Fibroblast of skin of left biceps (primary cell): ENCODE results near the gene PHB1.
"Not testable (repeated sequence)": the region's sequence is repeated elsewhere in the genome, so short reads cannot be mapped to it uniquely, and the experiment has no call there.

Experiments used
- DNase-seq, 2 experiments: peaks; one replicate each; pipeline ENCODE4 v3.0.0-alpha.2; 2013; ENCODE audit warnings: low read depth in 2 of 2

PHB1 gene

GRCh38 chr17:49406421-49407061 lies 8.1 kb downstream of the PHB1 start:
- DNase-seq, result no peak

DNA sequence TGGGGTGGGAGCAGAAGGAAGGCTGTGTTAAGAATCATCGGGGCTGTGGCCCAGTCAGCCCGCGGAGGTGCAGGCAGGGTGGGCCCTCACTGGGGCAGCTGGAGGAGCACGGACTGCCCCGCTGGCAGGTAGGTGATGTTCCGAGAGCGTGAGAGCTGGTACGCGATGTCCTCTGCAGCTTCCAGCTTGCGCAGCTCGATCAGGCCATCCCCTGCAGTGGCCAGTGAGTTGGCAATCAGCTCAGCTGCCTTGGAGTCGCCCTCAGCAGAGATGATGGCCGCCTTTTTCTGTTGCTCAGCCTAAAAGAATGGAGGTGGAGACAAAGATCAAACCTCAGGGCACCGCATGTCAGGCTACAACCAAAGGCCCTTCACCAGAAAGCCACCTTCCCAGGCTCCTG lies 9.8 kb downstream of the PHB1 start:
- DNase-seq, result no peak

DNA sequence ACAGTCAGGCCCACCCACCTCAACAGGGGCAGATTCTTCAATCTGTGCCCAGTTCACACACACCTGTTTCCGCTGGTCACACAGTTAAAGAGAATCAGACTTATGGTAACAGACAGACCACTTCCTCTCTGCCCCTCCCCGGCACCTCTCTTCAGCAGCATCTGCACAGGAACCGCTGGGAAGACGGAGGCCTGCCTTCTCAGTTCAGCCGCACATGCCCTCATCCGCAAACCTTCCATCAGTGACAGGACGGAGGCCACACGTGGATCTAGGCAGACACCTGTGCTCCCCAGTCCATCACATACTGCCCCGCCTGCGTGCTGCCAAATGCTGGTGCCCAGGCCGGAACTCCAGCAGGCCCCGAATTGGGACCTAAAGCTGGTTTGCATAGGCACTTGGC lies 10.3 kb downstream of the PHB1 start:
- no peak for DNase-seq

GRCh38 chr17:49403514-49404289 lies 11.0 kb downstream of the PHB1 start:
- DNase-seq, result no peak

- no peak for DNase-seq
Observed at GRCh38 chr17:49402706-49403105, 12.0 kb downstream of the PHB1 start.

DNA sequence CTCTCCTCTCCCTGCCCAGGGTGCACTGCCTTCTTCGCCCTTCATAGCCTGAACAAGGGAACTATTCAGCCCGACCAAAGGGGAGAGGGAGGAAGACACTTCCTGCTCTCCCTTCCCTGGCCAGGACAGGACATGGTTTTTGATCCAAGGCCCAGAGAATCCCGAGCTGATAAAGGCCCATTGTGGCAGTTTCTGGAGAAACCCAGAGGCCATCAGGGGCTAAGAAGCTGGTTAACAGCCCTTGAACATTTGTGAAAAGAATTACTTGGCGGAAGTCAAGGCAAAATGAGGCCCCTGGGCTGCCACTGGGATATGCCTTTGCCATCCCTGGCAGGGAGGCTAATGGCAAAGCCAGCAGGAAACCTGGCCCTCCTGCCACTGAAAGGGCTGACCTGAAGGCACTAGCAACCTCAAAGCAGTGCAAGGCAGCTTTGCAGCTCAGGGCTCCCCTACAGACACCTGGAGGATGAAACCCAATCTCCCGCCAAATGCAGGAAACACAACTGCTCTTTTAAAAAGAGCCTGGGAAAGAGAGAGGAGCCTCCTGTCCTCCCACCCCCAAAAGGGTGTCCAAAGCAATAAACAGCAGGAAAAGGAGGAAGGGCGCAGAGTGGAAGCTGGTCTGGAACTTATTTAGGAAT lies 12.6 kb downstream of the PHB1 start:
- DNase-seq, result no peak

- no peak for DNase-seq
Observed at GRCh38 chr17:49399995-49400394, 14.7 kb downstream of the PHB1 start.

DNA sequence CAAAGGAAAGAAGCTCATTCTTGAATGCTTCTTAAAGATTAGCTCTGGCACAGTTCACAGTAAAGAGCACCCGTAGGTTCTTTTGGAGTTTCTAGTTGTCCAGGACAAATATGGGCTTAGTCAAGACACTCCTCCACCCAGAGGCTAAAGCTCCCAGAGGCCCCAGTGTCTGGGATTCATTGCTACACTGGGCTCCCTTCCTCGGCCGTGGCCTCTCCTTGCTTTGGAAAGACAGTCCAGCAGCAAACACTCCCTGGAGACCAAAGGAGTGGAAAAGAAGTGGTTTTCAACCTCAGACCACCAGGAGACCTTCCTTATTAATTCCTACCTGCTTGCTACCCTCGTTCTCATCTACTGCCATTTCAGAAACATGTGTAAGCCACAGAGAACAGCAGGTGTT lies 17.1 kb downstream of the PHB1 start:
- no peak for DNase-seq

DNA sequence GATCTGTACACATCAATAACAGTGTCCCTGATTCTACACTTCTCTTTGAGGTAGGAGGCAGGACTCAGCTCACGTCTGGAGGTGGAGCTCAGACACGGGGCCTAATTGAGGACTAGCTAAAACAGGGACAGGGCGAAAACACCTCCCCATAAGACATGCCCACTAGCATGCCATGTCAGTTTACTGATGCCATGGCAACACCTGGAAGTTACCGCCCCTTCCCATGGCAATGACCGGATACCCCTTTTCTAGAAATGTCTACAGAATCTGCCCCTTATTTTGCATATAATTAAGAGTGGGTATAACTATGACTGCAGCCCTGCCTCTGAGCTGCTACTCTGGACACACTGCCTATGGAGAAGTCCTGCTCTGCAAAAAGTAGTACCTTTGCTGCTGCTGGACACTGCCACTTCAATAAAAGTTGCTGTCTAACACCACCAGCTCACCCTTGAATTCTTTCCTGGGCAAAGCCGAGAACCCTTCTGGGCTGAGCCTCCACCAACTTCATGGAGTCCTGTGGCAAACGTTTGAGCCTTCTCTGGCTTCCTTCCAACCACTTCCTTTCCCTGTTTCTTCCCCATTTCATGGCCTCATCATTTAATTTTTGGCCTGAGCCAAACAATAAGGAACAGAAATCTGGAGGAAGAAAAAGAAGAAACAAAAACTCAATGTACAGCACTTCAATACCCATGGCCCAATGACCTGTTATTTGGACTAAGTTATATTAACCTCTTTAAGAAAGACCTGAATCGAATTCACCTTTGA lies 21.0 kb downstream of the PHB1 start:
- no peak for DNase-seq

DNA sequence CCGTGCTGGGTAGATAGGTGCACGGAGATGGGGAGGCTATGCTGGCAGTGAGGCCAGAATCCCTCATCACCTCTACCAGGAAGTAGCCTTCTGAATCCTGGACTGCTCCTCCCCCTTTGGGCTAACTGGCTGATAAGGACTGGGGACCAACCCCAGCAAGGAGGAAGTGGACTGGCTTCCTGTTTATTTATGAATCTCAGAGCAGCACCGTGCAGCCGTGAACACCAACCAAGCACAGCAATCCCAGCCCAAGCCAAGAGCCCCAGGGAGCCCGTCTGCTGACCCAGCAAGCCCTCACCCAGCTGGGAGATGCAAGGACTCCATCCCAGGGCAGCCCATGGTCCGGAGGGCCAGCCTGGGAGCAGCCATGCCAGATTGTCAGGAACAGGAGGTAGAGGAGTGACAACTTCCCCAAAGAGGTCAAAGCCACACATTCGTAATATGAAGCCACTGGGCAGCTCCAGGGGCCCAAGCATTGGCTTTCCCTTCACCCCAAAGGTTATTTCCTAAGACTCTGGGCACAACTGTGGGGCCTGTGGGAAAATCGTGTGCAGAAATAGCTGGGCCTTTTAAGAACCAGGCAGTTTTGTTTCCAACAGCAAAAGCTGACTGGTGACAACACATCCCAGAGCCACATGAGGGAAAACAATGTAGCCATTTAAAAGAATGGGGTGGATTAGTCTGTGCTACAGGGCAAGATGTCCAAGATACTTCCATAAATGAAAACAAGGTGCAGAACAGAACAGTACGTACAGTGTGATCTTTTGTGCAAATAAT lies 23.9 kb downstream of the PHB1 start:
- no peak for DNase-seq

DNA sequence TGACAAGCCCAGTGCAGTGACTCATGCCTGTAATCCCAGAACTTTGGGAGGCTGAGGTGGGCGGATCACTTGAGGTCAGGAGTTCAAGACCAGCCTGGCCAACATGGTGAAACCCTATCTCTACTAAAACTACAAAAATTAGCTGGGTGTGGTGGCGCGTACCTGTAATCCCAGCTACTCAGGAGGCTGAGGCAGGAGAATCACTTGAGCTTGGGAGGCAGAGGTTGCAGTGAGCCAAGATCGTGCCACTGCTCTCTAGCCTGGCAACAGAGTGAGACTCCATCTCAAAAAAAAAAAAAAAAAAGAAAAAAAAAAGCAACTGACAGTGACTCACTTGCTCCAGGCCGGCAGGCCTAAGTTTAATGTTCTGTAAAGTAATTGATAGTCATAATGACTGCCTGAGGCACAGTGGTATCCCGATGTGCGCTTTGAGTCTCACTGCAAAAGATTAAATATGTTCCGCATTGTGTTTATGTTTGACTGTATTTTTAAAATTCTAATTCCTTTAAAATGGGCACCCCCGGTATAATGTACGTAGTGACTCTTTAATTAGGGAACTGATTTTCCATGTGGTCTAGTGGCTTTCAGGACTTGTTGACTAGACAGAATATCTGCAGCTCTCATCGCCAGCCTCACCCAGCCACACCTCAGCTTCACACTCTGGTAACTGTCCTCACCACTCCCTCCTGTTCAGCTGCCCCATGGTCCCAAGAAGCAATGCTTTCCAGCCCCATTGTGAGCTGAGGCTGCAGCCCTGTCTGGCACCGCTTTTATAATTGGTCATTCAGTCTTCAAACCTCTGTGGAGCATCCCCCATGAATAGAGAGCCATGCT lies 25.0 kb downstream of the PHB1 start:
- DNase-seq, result not testable (repeated sequence)

DNA sequence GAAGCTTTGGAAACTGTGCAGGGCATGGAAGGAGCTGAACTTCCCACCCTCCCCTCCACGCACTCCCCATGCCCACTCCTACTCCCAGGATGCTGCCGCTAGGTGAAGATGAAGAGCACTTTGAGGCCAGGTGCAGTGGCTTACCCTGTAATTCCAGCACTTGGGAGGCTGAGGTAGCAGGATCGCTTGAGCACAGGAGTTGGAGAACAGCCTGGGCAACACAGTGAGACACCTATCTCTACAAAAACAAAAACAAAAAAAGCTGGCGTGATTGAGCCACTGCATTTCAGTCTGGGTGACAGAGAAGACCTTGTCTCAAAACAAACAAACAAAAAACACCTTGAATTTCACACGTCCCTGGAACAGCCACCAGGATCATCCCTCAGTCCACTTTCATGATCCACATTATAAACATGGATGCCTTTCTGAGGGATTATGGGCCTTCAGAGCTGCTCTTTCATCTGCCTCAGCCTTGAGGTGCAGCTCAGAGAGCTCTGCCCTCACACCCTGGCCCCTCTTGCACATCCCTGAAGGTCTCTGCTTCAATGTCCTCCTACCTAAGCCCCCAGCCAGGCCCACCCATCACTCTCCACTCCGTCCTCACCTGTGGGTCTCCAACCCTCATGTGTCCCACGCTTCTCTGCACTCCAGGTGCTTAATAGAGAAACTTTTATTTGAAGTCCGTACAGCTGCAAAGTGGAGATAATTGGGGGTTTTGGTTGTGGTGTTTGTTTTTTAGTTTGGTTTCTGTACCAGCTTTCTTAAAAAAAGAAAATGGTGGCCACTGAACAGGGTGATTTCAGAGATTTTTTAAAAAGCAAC lies 25.8 kb downstream of the PHB1 start:
- no peak for DNase-seq

GRCh38 chr17:49388290-49388640 lies 26.4 kb downstream of the PHB1 start:
- no peak for DNase-seq

- no peak for DNase-seq
Observed at GRCh38 chr17:49387498-49388289, 27.0 kb downstream of the PHB1 start.

DNA sequence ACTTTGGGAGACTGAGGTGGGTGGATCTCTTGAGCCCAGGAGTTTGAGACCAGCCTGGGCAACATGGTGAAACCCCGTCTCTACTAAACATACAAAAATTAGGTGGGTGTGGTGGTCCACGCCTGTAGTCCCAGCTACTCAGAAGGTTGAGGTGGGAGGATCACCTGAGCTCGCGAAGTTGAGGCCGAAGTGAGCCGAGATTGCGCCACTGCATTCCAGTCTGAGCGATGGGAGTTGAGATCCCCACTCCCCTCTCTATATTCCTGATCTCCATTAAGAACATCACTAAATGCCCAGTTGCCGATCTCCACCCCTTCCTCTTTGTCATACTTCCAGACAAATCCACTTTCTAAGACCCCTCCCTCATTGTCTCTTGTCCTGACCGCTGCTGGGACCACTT lies 28.3 kb downstream of the PHB1 start:
- no peak for DNase-seq

GRCh38 chr17:49384951-49385350 lies 29.7 kb downstream of the PHB1 start:
- DNase-seq, result no peak

- DNase-seq, result no peak
Observed at GRCh38 chr17:49383060-49383459, 31.6 kb downstream of the PHB1 start.

DNA sequence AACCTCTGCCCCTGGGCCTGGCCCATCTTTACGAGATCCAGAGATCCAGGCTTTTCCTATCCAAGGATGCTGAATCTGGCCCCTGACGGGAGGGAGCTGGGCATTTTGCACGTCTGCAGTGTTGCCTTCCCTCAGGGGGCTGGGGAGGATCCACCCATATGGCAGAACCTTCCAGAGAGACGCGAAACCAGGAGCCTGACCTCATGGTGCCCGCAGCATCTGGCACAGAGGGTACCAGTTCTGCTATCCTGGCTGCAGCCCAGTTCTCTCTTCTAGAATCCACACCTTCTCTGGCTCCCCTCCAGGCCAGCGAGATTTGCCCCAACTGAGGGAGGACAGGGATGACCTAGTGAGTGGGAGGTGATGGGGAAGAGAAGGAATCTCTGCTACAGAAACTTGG lies 32.1 kb downstream of the PHB1 start:
- no peak for DNase-seq

DNA sequence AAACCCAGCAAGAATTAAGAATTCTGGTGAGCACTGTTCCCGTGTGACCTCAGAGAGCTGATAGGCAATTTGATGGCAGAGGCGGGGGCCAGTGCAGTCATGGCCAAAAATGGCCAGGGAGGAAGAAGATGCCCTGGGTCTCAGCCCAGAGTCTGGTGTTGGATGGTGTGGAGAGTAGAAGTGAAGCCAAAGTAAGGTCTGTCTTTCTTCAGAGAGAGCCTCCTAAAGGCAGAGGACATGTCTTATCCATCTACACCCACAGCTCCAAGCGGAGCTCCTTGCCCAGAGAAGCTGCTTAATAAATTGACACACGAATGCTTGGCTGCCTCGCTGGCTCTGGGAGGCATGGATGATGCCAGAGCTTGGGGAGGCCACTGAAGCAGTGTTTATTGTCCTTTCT lies 32.9 kb downstream of the PHB1 start:
- DNase-seq, result no peak
